Measurements from ENCODE around the gene PIMREG.
A peak's percentile ranks its signal among the peaks of the same experiment; 100 is the strongest.

The PIMREG gene

DNA sequence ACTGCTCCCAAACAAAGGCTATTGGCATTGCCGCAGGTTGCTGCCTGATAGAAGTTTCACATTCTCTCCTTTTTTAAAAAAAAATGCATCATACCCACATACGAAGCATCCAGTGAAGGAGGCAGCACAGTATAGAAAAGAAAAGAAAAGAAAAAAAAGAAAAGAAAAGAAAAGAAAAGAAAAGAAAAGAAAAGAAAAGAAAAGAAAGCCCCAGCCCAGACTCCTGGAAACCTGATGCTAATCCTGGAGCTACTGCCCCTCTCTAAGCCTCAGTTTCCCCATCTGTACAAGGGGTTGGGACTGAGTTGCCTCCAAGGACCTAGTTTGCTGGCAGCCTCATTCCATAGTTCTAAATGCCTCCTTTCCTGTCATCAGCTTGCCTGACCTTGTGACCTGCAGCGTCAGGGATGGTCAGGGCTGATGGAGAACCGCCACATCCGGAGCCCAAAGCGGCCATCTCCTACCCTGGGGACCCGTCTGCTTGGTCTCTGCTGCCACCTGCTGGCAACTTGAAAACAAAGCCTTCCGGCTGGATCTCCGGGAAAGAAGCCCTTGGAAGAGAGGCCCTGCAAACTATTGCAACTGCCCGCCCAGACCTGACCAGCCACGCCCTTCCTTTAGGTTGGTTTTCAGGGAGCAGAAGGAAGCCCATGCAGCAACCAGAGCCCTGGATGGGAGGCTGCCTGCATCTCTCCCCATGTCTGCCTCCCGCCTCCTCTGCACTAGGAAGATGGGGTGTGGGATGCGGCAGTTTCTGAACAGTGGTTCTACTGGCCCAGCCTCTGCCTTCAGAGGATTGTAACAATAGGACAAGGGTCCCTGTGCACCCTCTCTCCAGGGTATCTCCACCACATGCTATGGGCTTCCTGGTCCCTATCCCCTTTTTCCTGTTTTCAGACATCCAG is 22.3 kb upstream of the PIMREG start (continued):
- TF ChIP-seq, protein P1, sequence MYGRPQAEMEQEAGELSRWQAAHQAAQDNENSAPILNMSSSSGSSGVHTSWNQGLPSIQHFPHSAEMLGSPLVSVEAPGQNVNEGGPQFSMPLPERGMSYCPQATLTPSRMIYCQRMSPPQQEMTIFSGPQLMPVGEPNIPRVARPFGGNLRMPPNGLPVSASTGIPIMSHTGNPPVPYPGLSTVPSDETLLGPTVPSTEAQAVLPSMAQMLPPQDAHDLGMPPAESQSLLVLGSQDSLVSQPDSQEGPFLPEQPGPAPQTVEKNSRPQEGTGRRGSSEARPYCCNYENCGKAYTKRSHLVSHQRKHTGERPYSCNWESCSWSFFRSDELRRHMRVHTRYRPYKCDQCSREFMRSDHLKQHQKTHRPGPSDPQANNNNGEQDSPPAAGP (tag by site-specific recombination; IDR thresholded peaks at IDR 0.05), result peak; percentile 21; the same call in 1 of the 2 replicates

DNA sequence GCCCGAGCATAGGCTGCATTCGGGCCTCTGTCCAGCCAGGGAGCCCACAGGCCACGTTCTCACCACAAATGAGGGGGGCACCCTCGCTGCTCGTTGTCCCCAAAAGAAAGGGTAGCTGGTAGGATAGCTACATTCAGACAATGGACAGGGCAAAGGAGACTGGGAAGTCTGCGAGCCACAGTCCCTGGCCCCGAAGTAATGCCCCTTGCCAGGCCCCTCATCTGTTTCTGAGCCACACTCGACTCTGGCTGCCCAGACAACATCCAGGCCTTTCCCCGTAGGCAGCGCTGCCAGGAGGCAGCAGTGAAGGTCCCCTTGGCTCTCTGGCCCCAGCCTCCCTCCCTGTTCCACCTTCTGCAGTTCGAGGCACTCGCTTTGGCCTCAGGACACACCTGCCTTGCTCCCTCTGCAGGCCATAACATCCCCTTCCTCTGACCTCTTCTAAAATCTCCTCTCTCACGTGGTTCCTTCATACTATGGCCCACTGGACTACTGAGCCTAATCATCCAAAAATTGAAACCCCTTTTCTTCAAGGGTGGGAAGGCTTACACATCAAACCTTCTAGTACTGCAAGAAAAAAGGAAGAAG is 21.5 kb upstream of the PIMREG start:
- H3K27ac ChIP-seq (ENCODE audit: extremely low read depth, low read depth, low read length), result no peak overlapping the region
- POLR2A ChIA-PET, result no interaction called here
- no peak overlapping the region for H3K4me3 ChIP-seq (ENCODE audit: low read depth, low read length)
- TF ChIP-seq ZNF211 (tag by site-specific recombination; IDR thresholded peaks at IDR 0.05; ENCODE audit: low read depth) (no peak), MYNN (tag by site-specific recombination; IDR thresholded peaks at IDR 0.05; ENCODE audit: borderline replicate concordance) (no peak), YY1 (tag by site-specific recombination; IDR thresholded peaks at IDR 0.05) (no peak)
- CTCF ChIA-PET, result interaction anchor here (0.5 to 4.0 kb wide), 13 partner anchors 13 to 952 kb away, joined by 3 to 28 read pairs (median 3); no protein-coding TSS in a partner anchor
- H3K36me3 ChIP-seq (ENCODE audit: control insufficient read depth in 2 of 2, insufficient read depth in 1 of 2, low read length in 2 of 2), result no peaks in the 10 kb centered on the region
- H3K9me3 ChIP-seq (ENCODE audit: control insufficient read depth, insufficient read depth, low read depth, low read length), result no peaks in the 10 kb centered on the region
- H3K4me1 ChIP-seq (ENCODE audit: control insufficient read depth, insufficient read depth, low read length), result no peaks in the 10 kb centered on the region

DNA sequence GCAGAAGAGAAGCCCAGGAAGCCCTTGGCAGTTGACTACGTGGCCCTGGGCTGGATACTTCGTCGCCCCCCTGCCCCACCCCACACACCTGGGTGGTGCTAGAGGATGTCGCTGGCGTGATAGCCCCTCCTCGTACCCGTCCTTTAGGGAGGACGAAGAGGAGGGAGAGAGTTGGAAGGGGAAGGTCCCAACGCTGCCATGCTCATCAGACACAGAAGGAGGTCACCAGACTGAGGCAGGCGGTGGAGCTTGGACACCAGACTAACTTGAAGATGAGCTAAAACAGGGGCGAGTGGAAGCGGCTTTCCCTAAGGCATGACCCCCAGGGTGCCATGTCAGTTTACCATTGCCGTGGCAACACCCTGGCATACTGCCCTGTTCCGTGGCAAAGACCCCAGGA is 20.3 kb upstream of the PIMREG start:
- no peaks in the 10 kb centered on the region for H3K4me1 ChIP-seq (ENCODE audit: control insufficient read depth, insufficient read depth, low read length)
- no peaks in the 10 kb centered on the region for H3K9me3 ChIP-seq (ENCODE audit: control insufficient read depth, insufficient read depth, low read depth, low read length)
- POLR2A ChIA-PET, result no interaction called here
- TF ChIP-seq, protein P2, sequence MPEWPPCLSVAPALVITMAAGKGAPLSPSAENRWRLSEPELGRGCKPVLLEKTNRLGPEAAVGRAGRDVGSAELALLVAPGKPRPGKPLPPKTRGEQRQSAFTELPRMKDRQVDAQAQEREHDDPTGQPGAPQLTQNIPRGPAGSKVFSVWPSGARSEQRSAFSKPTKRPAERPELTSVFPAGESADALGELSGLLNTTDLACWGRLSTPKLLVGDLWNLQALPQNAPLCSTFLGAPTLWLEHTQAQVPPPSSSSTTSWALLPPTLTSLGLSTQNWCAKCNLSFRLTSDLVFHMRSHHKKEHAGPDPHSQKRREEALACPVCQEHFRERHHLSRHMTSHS (tag by site-specific recombination; IDR thresholded peaks at IDR 0.05), result no peak
- TF ChIP-seq, protein P3, sequence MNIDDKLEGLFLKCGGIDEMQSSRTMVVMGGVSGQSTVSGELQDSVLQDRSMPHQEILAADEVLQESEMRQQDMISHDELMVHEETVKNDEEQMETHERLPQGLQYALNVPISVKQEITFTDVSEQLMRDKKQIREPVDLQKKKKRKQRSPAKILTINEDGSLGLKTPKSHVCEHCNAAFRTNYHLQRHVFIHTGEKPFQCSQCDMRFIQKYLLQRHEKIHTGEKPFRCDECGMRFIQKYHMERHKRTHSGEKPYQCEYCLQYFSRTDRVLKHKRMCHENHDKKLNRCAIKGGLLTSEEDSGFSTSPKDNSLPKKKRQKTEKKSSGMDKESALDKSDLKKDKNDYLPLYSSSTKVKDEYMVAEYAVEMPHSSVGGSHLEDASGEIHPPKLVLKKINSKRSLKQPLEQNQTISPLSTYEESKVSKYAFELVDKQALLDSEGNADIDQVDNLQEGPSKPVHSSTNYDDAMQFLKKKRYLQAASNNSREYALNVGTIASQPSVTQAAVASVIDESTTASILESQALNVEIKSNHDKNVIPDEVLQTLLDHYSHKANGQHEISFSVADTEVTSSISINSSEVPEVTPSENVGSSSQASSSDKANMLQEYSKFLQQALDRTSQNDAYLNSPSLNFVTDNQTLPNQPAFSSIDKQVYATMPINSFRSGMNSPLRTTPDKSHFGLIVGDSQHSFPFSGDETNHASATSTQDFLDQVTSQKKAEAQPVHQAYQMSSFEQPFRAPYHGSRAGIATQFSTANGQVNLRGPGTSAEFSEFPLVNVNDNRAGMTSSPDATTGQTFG (tag by site-specific recombination; IDR thresholded peaks at IDR 0.05; ENCODE audit: borderline replicate concordance), result no peak
- H3K4me3 ChIP-seq (ENCODE audit: low read depth, low read length), result no peak overlapping the region
- no peaks in the 10 kb centered on the region for H3K36me3 ChIP-seq (ENCODE audit: control insufficient read depth in 2 of 2, insufficient read depth in 1 of 2, low read length in 2 of 2)
- CTCF ChIA-PET, result interaction anchor here (0.6 to 2.6 kb wide), 9 partner anchors 11 to 835 kb away, joined by 3 to 15 read pairs (median 4); partner anchors contain the start of gene AIPL1
- H3K27ac ChIP-seq (ENCODE audit: extremely low read depth, low read depth, low read length), result no peak overlapping the region

DNA sequence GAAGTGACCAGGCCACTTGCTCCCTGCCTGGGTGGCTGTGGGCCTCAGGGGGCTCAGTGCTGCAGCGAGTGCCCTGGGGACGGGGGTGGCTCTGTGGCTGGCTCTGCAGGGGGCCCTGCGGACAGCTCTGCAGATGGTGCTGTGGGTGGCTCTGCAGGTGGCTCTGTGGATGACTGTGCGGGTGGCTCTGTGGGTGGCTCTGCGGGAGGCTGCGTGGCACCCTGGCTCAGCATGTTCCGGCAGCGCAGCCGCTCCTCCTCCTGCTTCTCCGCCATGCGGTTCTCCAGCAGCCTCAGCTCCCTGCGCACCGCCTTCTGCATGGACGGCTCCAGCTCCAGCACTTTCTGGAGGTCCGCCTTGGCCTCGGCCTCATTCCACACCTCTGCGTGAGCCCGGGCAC is 18.8 kb upstream of the PIMREG start:
- POLR2A ChIA-PET, result interaction anchor here (0.6 kb wide), 1 partner anchor 991 kb away, joined by 3 read pairs; no protein-coding TSS in a partner anchor
- no peaks in the 10 kb centered on the region for H3K4me1 ChIP-seq (ENCODE audit: control insufficient read depth, insufficient read depth, low read length)
- CTCF ChIA-PET, result interaction anchor here (0.7 to 2.6 kb wide), 5 partner anchors 10 to 1257 kb away, joined by 3 to 15 read pairs (median 4); partner anchors contain the start of gene AIPL1
- peak; percentile 46 for TF ChIP-seq ZFHX2 (tag by site-specific recombination; conservative IDR thresholded peaks at IDR 0.05)
- TF ChIP-seq GLIS1 (tag by site-specific recombination; IDR thresholded peaks at IDR 0.05), result peak; percentile 73
- no peak for TF ChIP-seq ZNF169 (tag by site-specific recombination; IDR thresholded peaks at IDR 0.05)
- peak; percentile 70 for TF ChIP-seq EGR2 (tag by site-specific recombination; IDR thresholded peaks at IDR 0.05; ENCODE audit: low read depth)
- no peak for TF ChIP-seq ZNF600 (tag by site-specific recombination; IDR thresholded peaks at IDR 0.05)
- TF ChIP-seq ZNF274 (IDR thresholded peaks at IDR 0.05; ENCODE audit: low read length), result no peak
- no peak for TF ChIP-seq ZNF274 (tag by site-specific recombination; IDR thresholded peaks at IDR 0.05; ENCODE audit: borderline replicate concordance)
- TF ChIP-seq ZNF121 (tag by site-specific recombination; IDR thresholded peaks at IDR 0.05), result no peak
- TF ChIP-seq ZIC2 (tag by site-specific recombination; IDR thresholded peaks at IDR 0.05), result peak; percentile 27
- 0 out of 2 replicates have a peak, but pooled peaks have one; percentile 11 for TF ChIP-seq GLIS2 (tag by site-specific recombination; IDR thresholded peaks at IDR 0.05)
- no peak for TF ChIP-seq ZNF146 (tag by site-specific recombination; IDR thresholded peaks at IDR 0.05)
- no peak for TF ChIP-seq REPIN1 (tag by site-specific recombination; IDR thresholded peaks at IDR 0.05; ENCODE audit: low read depth)
- H3K27ac ChIP-seq (ENCODE audit: extremely low read depth, low read depth, low read length), result no peak overlapping the region
- H3K4me3 ChIP-seq (ENCODE audit: low read depth, low read length), result no peak overlapping the region
- no peaks in the 10 kb centered on the region for H3K36me3 ChIP-seq (ENCODE audit: control insufficient read depth in 2 of 2, insufficient read depth in 1 of 2, low read length in 2 of 2)
- H3K9me3 ChIP-seq (ENCODE audit: control insufficient read depth, insufficient read depth, low read depth, low read length), result no peaks in the 10 kb centered on the region

Data from HEK293 (cell line).